CD4-positive, alpha-beta T cell treated with Interleukin-1 beta for 1 hour (primary cell): ENCODE results near the gene ALDH9A1.
"Not testable (repeated sequence)": the region's sequence is repeated elsewhere in the genome, so short reads cannot be mapped to it uniquely, and the experiment has no call there.

ENCODE experiments used
- DNase-seq, 2 donors: peaks; one replicate each; pipeline ENCODE4 v3.0.0-alpha.2; 2020 to 2022

Gene ALDH9A1

DNA sequence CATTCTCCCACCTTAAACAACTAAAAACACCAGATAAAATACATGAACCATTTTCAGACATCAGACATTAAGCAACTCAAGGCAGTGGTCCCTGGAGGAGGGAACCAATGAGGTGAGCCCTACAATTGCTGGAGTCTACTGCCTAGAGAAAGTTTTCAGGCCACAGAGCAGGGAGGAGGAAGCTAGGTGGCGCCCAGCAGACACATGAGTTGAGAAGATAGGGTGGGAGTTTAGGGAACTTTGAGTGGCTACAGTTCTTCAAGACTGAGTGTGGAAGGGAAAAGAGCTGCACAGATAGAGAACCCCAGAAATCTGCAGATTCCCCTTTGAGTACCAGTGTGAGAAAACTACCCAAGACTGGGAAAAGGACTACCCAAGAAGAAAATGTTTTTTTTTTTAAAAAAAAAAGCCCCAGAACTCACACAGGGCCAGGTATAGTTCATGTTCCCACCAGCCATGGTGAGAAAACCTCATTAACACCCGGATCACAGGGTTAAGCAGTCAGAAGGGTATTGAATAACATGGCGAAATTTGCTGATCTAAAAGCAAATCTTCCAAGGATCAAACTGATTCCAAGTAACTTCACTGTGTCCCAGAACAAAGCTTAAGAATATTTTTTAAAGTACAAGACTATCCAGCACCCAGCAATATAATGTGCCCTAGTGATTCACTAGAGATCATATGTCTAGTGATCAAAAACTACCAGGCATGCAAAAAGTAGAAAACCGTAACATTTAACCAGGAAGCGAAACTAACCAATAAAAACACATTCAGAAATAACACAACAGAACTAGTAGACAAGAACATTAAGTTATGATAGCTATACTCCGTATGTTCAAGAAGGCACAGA lies 12.0 kb downstream of the ALDH9A1 start:
- DNase-seq: peak in 1 of 2 donors; percentile 6

GRCh38 chr1:165683848-165684485 lies 14.4 kb downstream of the ALDH9A1 start:
- no peak for DNase-seq

DNA sequence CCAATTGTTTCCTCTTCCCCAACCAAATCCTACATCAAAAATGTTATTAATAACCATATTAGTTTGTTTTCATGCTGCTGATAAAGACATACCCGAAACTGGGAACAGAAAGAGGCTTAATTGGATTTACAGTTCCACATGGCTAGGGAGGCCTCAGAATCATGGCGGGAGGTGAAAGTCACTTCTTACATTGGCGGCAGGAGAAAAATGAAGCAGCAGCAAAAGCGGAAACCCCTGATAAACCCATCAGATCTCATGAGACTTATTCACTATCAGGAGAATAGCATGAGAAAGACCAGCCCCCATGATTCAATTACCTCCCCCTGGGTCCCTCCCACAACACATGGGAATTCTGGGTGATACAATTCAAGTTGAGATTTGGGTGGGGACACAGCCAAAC lies 17.6 kb downstream of the ALDH9A1 start:
- DNase-seq: not testable (repeated sequence)

DNA sequence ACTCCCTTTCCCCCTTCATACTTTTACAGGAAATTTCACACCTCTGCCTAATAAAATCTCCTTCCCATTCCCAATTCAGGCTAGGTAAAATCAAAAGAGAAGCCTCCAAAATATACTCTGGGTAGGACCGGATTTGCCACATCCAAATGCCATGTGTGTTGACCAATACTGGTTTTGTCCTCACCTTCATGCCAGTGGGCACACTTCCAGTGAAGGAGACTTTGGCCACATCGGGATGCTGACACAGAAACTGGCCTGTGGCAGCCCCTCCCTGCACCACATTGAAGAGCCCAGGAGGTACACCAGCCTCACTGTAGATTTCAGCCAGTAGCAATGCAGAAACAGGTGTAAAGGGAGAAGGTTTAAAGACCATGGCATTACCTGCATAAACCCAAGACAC lies 18.1 kb downstream of the ALDH9A1 start:
- no peak for DNase-seq

DNA sequence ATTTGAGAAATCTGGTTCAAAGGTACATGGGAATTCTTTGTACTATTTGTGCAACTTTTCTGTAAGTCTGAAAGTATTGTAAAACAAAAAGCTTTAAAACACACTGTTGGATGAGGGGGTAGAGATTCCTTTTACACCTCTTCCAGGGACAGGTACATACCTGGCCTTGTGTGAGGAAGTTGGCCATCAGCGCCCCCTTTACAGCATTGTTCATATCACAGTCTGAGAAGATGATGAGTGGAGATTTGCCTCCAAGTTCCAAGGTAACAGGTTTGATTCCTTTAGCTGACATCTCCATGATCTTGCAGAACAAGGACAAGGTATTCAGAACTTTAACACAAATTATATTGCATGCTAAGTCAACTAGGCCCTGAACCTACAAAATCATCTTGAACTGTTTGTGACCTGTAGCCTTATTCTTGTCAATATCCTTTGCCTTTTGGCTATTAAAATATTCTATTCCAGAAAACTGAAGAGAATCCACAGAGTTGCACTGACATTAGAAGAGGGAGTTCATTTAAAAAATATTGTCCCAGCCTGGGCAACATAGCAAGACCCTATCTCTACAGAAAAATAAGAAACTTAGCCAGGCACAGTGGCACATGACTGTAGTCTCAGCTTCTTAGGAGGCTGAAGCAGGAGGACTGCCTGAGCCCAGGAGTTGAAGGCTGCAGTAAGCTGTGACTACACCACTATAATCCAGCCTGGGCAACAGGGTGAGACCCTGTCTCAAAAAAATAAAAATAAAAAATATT lies 18.9 kb downstream of the ALDH9A1 start:
- no peak for DNase-seq

DNA sequence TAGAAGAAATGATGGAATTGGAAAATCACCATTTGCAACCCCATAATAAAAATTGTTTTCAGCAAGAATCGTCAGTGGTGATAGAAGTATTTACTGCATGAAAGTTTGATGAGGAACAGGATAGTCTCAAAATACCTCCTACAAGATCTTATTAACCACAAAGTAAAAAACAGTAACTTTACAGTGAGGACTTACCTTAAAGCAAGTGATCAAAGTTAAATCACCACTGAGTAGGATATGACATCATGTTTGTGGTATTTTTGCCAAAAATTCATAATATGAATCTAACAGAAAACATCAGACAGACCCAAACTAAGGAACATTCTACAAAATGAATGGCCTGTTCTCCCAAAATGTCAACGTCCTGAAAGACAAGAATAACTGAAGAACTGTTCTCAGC lies 19.9 kb downstream of the ALDH9A1 start:
- DNase-seq: peak in 1 of 2 donors; percentile 8

DNA sequence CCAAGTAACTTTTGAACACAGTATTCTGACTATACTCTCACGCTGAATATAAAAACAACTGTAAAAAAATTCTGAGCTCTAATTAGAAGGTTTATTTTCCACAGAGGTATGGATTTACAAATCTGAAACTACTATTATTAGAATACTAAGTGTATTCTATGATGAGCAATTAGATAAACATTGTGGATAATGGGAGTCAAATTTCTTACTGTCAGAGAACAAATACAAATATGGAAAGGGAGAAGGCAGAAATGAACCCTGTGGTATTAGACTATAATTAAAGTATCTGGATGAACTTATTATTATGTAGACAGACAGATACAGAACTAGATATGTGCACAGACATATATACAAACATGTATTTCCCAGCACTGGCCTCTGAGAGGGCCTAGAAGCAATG lies 22.6 kb downstream of the ALDH9A1 start:
- DNase-seq: no peak

GRCh38 chr1:165674599-165674998 lies 23.8 kb downstream of the ALDH9A1 start:
- no peak for DNase-seq

DNA sequence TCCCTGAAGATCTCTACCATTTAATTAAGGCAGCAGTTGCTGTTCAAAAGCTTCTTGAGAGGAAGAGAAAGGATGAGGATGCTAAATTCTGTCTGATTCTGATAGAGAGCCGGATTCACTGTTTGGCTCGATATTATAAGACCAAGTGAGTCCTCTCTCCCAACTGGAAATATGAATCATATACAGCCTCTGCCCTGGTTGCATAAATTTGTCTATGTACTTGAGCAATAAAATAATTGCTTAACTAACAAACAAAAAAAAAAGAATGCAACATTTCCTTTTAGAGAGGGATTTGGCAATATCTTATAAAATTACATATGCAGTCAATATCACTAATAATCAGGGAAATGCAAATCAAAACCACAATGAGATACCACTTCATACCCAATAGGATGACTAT lies 26.8 kb downstream of the ALDH9A1 start:
- DNase-seq: no peak

GRCh38 chr1:165668184-165668583 lies 30.2 kb downstream of the ALDH9A1 start:
- no peak for DNase-seq

- DNase-seq: no peak
Measured at GRCh38 chr1:165666152-165666825, 32.1 kb downstream of the ALDH9A1 start.

DNA sequence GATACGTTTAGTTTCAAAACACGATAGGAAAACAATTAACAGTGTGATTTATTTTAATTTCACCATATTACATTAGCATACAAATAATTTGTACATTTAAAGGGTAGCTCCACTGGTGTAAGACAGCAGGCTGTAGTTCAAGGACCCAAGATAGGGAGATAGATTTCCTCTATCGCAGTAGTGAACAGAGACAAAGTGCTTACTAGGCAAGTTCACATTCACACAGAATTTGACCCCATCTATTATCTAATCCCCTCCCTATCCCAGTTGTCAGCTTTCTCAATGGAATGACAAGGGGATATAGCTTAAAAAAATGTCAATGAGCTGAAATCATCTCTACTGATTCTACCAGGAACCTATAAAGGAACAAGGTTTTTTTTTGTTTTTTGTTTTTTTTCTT lies 36.2 kb downstream of the ALDH9A1 start:
- no peak for DNase-seq

DNA sequence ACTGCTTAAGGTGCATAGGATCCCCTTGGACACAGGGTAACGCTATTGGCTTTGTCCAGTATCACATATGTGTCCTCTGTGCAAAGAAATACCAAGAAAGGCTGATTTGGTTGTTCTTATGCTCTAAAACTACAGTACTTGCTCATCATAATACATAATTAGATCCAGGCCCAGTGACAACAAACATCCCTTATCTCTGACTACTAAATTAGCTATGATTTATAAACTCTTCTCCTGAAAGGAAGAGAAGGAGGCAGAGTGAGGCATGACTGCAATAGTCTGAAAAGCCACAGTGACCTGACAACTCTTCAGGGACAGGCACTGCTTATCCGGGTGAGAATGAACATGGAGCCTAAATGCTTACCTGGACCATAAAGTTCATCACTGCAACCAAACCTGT lies 36.7 kb downstream of the ALDH9A1 start:
- no peak for DNase-seq

DNA sequence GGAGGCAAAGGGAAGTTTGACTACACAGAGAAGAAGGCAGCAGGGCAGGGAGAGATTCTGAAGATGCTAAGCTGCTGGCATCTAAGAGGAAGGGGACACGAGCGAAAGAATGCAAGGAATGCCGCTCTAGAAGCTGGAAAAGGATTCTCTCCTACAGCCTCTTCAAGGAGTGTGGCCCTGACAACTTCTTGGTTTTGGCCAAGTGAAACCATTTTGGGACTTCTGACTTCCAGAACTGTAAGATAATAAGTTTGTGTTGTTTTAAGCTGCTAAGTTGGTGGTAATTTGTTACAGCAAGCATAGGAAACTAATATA lies 38.8 kb downstream of the ALDH9A1 start:
- DNase-seq: no peak

DNA sequence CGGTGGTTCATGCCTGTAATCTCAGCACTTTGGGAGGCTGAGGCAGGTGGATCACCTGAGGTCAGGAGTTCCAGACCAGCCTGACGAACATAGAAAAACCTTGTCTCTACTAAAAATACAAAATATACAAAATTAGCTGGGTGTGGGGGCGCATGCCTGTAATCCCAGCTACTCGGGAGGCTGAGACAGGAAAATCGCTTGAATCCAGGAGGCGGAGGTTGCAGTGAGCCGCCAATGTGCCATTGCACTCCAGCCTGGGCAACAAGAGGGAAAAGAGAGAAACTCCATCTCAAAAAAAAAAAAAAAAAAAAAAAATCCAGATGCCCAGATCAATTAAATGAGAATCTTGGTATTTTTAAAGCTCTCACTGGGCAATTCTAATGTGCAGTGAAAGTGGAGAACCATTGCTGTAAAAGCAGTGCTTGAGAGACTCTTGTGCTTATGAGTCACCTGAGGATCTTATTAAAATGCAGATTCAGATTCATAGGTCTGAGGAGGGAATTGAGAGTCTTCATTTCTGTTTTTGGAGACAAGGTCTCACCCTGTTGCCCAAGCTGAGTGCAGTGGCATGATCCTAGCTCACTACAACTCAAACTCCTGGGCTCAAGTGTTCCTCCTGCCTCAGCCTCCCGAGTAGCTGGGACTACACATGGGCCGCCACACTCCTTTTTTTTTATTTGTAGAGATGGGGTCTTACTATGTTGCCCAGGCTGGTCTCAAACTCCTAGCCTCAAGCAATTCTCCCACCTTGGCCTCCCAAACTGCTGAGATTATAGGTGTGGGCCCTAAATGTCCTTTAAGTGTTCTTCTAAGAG lies 39.4 kb downstream of the ALDH9A1 start:
- not testable (repeated sequence) for DNase-seq

GRCh38 chr1:165650981-165651625 lies 47.3 kb downstream of the ALDH9A1 start:
- no peak for DNase-seq

DNA sequence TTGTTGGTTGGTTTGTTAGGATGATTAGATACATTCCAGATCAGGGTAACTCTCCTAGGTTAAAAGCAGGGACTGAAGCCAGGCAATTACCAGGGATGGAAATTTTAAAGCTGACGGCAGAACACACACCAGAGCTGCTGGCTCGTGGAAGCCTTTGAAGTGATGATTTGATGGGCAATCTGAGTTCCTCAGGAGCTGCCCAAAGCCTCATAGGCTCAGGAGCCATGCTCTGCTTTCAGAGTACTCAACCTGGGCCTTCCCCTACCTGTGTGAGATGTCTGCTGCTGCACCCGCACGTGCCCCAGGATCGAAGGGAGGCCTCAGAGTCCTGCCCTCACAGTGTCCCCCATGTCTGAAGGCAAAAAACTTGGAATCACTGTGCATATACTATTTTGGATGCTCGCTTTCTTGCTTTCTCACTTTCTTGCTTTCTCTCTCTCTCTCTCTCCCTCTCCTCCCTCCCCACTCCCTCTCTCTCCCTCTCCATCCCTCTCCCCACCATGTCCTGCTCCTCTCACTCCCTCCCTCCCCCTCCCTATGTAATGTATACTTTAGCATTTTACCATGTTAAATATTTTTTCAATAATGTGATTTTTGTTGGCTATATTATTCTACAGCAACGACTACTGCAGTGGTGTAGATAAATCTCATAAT lies 49.3 kb downstream of the ALDH9A1 start:
- DNase-seq: no peak

DNA sequence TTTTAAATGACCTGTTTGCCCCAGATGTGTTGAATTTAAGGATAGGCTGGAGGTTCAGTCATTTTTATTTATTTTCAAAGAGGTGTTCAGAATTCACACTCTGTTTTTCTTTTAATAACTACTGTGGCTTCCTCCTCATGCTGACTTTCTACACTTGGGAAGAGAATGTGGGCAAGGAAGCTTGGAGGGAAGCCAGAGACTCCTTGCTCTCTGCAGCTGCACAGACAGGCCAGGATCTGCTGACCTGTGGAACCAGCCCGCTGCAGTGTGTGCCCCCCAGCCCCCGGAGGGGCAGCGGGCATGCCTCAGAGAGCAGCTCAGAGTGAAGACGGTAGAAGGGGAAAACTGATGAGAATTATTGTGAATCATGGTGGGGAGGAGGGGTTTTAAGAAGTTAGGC lies 50.4 kb downstream of the ALDH9A1 start:
- no peak for DNase-seq

DNA sequence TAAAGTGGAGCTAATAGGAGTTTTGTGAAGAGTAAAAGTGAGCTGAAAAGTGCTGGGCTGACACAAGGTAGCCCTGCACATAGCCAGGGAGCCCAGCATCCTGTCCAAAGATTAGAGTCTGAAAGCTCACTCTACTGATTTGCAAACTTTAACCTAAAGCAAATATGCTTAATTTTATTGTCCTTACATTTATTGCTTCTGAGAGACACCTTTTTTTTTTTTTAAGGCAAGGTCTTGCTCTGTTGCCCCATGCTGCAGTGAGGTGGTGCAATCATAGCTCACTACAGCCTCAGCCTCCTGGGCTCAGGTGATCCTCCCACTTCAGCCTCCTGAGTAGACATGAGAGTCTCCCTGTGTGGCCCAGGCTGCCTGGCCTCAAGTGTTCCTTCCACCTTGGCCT lies 50.8 kb downstream of the ALDH9A1 start:
- no peak for DNase-seq

- DNase-seq: peak in 1 of 2 donors; percentile 20
Measured at GRCh38 chr1:165645654-165646366, 52.6 kb downstream of the ALDH9A1 start.
